T-helper 17 cell (primary cell): ENCODE results near the gene FASTK. TPM values are rescaled to one million over a fixed set of nuclear protein-coding genes. Genes with fewer than 3 reads are reported as not detected.
"Not testable (repeated sequence)": the region's sequence is repeated elsewhere in the genome, so short reads cannot be mapped to it uniquely, and the experiment has no call there.

Experiments
- ATAC-seq: fragments of 150-1000 bp; cut with Tn5 transposase; 2 replicates; pipeline ENCODE4 v1.10.0; 2021; ENCODE audit warnings: mild to moderate bottlenecking, moderate library complexity
- DNase-seq, 3 donors: peaks; one replicate each; pipeline versions ENCODE4 v3.0.0 to v3.0.0-alpha.2; 2020 to 2021
- H3K9me3 ChIP-seq: one replicate; pipeline ENCODE4 v1.7.0; 2013; ENCODE audit warnings: low read length, mild to moderate bottlenecking; ENCODE audit not compliant: control insufficient read depth, poor library complexity, severe bottlenecking
- H3K27ac Mint-ChIP-seq: one replicate; pipeline ENCODE4 v1.8.0; 2022; ENCODE audit warnings: mild to moderate bottlenecking, moderate library complexity, mixed read lengths
- H3K27me3 Mint-ChIP-seq: one replicate; pipeline ENCODE4 v1.8.0; 2022; ENCODE audit warnings: mixed read lengths
- H3K36me3 Mint-ChIP-seq: one replicate; pipeline ENCODE4 v1.8.0; 2022; ENCODE audit warnings: low read depth, mixed read lengths
- H3K4me1 Mint-ChIP-seq: one replicate; pipeline ENCODE4 v1.8.0; 2022; ENCODE audit warnings: mild to moderate bottlenecking, mixed read lengths
- H3K4me3 Mint-ChIP-seq: one replicate; pipeline ENCODE4 v1.8.0; 2022; ENCODE audit warnings: mild to moderate bottlenecking, moderate library complexity, mixed read lengths
- total RNA-seq, 4 donors: library from RNA in 2 of 4; stranded (reverse) in 2 of 4; gene quantifications; one replicate each; pipeline ENCODE4 v1.2.3 and lab custom pipeline; 2022 to 2026

Gene FASTK
- total RNA-seq, 2 donors from 2014 or later: 67.7 to 82.2 TPM

GRCh38 chr7:151031011-151031410, 49.6 kb downstream of the FASTK start:
- Mint-ChIP-seq H3K4me3 (no peak overlapping the region), H3K36me3 (peaks cover 2% of the 10 kb centered on the region), H3K4me1 (peaks cover 22% of the 10 kb centered on the region), H3K27ac (no peak overlapping the region), H3K27me3 (no peaks in the 10 kb centered on the region)
- DNase-seq: no peak
- no peak for ATAC-seq
- no peaks in the 10 kb centered on the region for H3K9me3 ChIP-seq

GRCh38 chr7:151028948-151029501, 51.6 kb downstream of the FASTK start:
- H3K4me1 Mint-ChIP-seq: peaks cover 22% of the 10 kb centered on the region
- no peak for DNase-seq

GRCh38 chr7:151028131-151028947, 52.3 kb downstream of the FASTK start, which contains the start of gene ABCB8:
TSS of gene ABCB8 (plus strand) at chr7:151028450. CDS start at chr7:151028516, 66 bp downstream.
- peaks cover 22% of the 10 kb centered on the region for H3K4me1 Mint-ChIP-seq
- peaks cover 2% of the 10 kb centered on the region for H3K36me3 Mint-ChIP-seq
- H3K27me3 Mint-ChIP-seq: no peaks in the 10 kb centered on the region
- ATAC-seq: peak; percentile 91
- H3K9me3 ChIP-seq: no peaks in the 10 kb centered on the region
- peak within 1 kb of the TSS; percentile 96 for H3K27ac Mint-ChIP-seq
- peak within 1 kb of the TSS; percentile 91 for H3K4me3 Mint-ChIP-seq
- peak; percentile 86 to 96 (median 94) for DNase-seq

More at GRCh38 chr7:151028948-151029501, 51.6 kb downstream of the FASTK start:
- peak overlapping the region; percentile 96 for H3K27ac Mint-ChIP-seq
- H3K9me3 ChIP-seq: no peaks in the 10 kb centered on the region
- no peak for ATAC-seq
- H3K27me3 Mint-ChIP-seq: no peaks in the 10 kb centered on the region
- H3K36me3 Mint-ChIP-seq: peaks cover 2% of the 10 kb centered on the region
- peak overlapping the region; percentile 91 for H3K4me3 Mint-ChIP-seq

DNA sequence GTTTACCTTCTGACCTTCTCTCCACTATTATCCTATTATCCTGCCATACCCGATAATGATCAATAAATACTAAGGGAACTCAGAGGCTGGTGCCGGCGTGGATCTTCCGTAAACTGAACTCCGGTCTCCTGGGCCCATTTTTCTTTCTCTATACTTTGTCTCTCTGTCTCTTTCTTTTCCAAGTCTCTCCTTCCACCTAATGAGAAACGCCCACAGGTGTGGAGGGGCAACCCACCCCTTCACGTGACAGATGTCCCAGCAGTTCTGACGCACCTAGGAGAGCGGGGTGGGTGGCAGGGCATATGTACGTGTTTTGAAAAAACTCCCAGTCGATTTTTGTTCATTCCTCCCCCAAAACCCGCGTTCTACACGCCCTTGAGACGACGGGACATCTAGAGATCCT, 52.9 kb downstream of the FASTK start:
- not testable (repeated sequence) for DNase-seq, H3K27me3 Mint-ChIP-seq, H3K36me3 Mint-ChIP-seq, H3K9me3 ChIP-seq
- ATAC-seq: peak; percentile 35
- H3K4me3 Mint-ChIP-seq: peak overlapping the region; percentile 91
- peak overlapping the region; percentile 96 for H3K27ac Mint-ChIP-seq
- peaks cover 22% of the 10 kb centered on the region for H3K4me1 Mint-ChIP-seq

DNA sequence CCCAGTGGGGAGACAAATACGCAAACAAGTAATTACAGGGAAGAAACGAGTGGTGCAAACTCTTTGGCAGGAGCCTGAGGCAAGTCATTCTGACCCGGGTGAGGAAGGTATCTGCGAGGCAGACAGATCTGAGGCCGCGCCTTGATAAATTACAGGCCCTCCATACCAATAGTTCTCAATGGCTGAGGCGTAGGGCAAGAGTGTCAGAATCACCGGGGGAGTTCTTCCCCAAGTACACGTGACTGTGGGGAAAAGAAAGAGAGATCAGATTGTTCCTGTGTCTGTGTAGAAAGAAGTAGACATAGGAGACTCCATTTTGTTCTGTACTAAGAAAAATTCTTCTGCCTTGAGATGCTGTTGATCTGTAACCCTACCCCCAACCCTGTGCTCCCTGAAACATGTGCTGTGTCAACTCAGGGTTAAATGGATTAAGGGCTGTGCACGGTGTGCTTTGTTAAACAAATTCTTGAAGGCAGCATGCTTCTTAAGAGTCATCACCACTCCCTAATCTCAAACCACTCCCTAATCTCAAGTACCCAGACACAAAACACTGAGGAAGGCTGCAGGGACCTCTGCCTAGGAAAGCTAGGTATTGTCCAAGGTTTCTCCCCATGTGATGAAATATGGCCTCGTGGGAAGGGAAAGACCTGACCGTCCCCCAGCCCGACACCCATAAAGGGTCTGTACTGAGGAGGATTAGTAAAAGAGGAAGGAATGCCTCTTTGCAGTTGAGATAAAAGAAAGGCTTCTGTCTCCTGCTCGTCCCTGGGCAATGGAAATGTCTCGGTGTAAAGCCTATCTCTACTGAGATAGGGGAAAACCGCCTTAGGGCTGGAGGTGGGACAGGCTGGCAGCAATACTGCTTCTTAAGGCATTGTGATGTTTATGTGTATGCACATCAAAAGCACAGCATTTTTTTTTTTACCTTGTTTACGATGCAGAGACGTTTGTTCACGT, 53.6 kb downstream of the FASTK start:
- not testable (repeated sequence) for H3K36me3 Mint-ChIP-seq, DNase-seq, ATAC-seq, H3K9me3 ChIP-seq, H3K27me3 Mint-ChIP-seq
- H3K4me3 Mint-ChIP-seq: peak overlapping the region; percentile 91
- peaks cover 22% of the 10 kb centered on the region for H3K4me1 Mint-ChIP-seq
- peak overlapping the region; percentile 96 for H3K27ac Mint-ChIP-seq

Other genes starting within 250 kb of the FASTK start
- not detected for gene AOC1, start 228.3 kb downstream of the FASTK start, total RNA-seq
- gene KCNH2, start 102.5 kb downstream of the FASTK start, total RNA-seq: 1 to 10 TPM; 2.2 to 5.6 TPM
- gene NOS3, start 89.8 kb downstream of the FASTK start, total RNA-seq: 1 to 10 TPM; 9.4 to 9.6 TPM
- 10 to 100 TPM in 1 of 2 donors, 1 to 10 TPM in 1; 5.3 to 12.2 TPM for gene ATG9B, start 56.3 kb downstream of the FASTK start, total RNA-seq
- gene ABCB8, start 52.4 kb downstream of the FASTK start, total RNA-seq: 10 to 100 TPM; 47.7 to 60.1 TPM
- gene ASIC3, start 32.3 kb downstream of the FASTK start, total RNA-seq: 1 to 10 TPM; 6.7 to 9.1 TPM
- 1 to 10 TPM; 4.7 TPM for gene CDK5, start 22.9 kb downstream of the FASTK start, total RNA-seq
- gene SLC4A2, start 21.2 kb downstream of the FASTK start, total RNA-seq: 10 to 100 TPM; 48.9 to 61.3 TPM
- gene TMUB1, start 2.7 kb upstream of the FASTK start, total RNA-seq: 10 to 100 TPM; 46.6 to 52.4 TPM
- 10 to 100 TPM; 45.6 to 53.0 TPM for gene AGAP3, start 5.7 kb upstream of the FASTK start, total RNA-seq
- gene GBX1, start 86.9 kb upstream of the FASTK start, total RNA-seq: not detected
- not detected for gene ASB10, start 106.4 kb upstream of the FASTK start, total RNA-seq
- 1 to 10 TPM; 1.0 to 4.1 TPM for gene H2BK1, start 129.7 kb upstream of the FASTK start, total RNA-seq
- 10 to 100 TPM; 24.2 to 26.7 TPM for gene ABCF2, start 146.4 kb upstream of the FASTK start, total RNA-seq
- 10 to 100 TPM; 39.4 to 41.6 TPM for gene CHPF2, start 151.7 kb upstream of the FASTK start, total RNA-seq
- gene SMARCD3, start 167.9 kb upstream of the FASTK start, total RNA-seq: 10 to 100 TPM in 1 of 2 donors, 1 to 10 TPM in 1; 9.8 to 10.7 TPM